ENCODE results near the gene COX17.
"Not testable (repeated sequence)": the region's sequence is repeated elsewhere in the genome, so short reads cannot be mapped to it uniquely, and the experiment has no call there.

The COX17 gene, protein sequence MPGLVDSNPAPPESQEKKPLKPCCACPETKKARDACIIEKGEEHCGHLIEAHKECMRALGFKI

DNA sequence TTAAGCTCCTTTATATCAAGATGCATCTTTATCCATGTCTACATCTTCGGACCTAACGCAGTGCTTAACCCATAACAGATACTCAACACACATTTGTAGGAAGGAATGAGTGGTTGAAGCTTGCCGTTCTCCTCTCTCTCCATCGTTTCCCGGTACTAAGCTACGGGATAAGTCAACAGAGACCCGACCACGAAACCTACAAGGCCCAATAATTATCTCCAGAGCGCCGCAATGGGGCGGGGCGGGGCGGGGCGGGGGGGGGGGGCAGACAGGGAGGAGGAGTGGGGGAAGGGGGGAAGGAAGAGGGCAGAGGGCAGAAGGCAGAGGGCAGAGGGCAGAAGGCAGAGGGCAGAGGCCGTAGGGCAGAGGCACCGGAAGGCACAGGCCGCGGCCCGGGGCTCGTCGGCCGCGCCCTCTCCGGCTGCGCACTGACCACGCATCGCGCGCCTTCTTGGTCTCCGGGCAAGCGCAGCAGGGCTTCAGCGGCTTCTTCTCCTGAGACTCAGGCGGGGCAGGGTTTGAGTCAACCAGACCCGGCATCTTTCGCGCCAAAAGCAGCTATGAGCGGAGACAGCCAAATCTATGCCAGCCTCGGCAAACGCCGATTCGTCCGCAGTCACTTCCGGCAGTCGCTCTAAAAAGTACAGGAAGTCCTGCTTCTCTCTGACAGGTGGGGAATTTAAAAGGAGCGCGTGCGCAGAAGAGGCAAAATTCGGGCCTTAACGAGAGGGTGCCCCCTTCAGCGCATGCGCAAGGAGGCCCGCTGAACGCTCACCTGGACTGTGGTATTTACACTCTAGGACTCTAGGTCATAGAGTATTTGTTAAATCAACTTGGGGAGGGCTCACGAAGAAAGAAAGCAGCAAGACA lies at the start of gene COX17:
COX17 (minus strand) TSS at position 636 of the 870 bp plus-strand sequence; CDS start at position 540, 96 bp downstream.
- peak; percentile 85 to 94 for DNase-seq (ENCODE audit: low read depth in 1 of 2, low spot score in 1 of 2)

DNA sequence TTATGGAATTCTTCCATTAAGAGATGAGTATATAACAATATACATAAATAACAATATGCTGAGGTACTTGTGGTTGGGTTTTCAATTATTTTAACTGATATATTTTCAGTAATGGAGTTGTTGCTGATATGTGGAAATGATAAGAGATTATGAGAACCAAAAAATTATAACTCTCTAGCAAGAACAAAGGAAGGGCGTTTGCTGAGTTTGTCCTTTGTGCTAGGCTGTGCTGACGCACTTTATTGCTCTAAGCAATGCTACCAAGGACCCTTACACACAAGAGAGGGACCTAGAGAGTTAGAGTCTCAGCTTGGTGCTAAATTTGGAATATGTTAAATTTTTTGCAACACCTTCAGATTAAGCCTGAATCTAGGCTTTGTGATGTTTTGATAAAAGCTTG lies 49.7 kb upstream of the COX17 start:
- no peak for DNase-seq (ENCODE audit: low read depth in 1 of 2, low spot score in 1 of 2)

DNA sequence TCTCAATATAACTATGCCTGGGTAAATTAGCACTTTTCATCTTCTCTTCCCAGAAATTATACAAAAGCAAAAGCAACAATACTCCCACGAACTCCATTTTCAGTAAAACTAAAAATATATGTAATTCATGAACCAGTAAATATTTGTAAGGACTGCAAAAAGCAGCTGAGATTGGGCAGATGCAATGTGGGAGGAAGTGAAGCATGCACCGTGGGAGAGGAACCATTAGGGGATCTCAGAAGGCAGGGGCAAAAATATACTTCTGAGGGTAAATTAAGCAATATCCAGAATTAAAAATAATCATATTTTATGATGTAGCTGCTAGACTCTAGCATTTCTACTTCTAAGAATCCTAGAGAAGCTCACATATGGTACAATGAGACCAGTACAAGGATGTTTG lies 45.8 kb upstream of the COX17 start:
- DNase-seq (ENCODE audit: low read depth in 1 of 2, low spot score in 1 of 2) = no peak

DNA sequence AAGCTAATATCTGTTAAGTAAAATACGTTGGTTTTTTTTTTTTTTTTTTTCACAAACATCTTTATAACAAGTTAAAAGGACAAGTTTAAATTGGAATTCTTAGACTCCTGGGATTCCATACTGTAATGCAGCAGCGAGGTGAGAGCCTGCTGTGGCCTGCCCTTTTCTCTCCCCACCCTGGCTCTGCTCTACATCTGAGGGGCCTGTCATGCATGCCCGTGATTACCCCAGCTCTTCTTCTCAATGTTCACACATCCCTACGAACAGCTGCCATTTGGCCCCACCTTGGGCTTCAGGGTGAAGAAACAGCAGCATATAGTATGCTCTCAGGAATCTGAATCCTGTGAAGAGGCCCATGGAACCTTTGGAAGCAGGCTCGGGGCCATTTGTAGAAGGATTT lies 40.3 kb upstream of the COX17 start:
- DNase-seq (ENCODE audit: low read depth in 1 of 2, low spot score in 1 of 2) = no peak

DNA sequence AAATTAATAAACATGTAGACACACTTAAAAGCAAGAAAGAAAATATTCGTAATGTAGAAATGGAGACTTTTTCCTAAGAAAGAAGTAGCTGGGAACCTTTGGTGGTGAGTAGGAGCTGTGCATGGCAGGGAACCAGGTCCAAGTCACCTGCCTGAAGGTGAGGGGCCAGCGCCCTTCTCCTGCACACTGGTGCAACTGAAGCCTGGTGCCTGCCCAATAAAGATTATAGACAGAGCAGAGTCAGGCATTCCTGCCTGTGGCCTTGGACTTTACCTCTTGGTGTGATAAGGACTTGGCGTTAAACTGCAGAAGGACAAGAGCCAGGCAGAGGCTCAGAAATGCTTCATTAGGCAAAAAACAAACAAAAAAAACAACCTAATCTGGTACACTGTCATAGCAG lies 39.8 kb upstream of the COX17 start:
- no peak for DNase-seq (ENCODE audit: low read depth in 1 of 2, low spot score in 1 of 2)

DNA sequence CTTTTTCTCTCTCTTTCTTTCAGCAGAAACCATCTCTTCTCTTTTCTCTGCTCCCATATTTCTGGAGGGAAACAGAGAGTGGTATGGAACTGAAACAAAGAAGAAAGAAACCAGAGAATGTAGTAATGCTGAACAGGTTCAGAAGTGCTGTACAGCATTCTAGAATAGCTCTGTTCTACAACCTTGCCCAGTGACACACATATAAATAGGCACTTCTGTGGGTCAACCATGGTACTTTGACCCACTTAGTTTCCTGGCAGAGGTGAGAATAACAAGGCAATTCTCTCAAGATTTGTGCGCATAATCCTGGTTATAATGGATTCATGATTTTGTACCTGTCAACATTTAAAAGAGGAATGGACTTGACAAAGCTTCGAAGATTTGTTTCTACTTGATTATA lies 37.9 kb upstream of the COX17 start:
- DNase-seq (ENCODE audit: low read depth in 1 of 2, low spot score in 1 of 2) = no peak

DNA sequence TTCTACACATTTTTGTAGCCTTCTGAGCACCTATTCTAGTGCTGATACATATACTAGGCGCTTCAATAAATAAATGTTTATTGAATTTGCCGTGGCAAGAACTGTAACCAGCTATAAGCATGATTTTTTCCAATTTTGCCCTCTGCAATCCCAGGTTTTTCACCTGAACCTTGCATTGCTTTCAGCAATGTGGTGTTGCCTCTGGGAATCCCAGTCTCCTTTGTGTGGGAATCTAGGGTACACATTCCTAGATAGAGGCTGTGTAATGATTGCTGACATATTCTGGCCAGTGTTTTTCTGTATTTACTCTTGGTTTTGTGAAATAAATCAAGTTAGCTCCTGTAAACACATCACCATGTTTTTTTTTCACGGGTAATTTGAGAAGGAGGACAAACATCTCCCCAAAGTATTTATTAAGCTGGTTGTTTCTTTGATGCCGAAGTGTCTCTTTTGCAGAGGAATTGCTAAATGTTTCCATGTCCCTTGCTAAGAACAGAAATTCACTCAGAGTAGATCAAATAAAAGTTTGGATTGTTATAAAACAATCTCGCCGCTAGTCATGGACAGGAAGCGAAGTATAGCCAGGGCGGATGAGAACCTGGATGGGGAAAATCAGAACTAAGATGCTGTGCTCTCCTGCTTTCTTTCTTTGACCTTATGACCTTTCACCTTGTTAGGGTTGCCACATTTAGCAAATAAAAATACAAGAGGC lies 26.8 kb upstream of the COX17 start:
- DNase-seq (ENCODE audit: low read depth in 1 of 2, low spot score in 1 of 2) = no peak

DNA sequence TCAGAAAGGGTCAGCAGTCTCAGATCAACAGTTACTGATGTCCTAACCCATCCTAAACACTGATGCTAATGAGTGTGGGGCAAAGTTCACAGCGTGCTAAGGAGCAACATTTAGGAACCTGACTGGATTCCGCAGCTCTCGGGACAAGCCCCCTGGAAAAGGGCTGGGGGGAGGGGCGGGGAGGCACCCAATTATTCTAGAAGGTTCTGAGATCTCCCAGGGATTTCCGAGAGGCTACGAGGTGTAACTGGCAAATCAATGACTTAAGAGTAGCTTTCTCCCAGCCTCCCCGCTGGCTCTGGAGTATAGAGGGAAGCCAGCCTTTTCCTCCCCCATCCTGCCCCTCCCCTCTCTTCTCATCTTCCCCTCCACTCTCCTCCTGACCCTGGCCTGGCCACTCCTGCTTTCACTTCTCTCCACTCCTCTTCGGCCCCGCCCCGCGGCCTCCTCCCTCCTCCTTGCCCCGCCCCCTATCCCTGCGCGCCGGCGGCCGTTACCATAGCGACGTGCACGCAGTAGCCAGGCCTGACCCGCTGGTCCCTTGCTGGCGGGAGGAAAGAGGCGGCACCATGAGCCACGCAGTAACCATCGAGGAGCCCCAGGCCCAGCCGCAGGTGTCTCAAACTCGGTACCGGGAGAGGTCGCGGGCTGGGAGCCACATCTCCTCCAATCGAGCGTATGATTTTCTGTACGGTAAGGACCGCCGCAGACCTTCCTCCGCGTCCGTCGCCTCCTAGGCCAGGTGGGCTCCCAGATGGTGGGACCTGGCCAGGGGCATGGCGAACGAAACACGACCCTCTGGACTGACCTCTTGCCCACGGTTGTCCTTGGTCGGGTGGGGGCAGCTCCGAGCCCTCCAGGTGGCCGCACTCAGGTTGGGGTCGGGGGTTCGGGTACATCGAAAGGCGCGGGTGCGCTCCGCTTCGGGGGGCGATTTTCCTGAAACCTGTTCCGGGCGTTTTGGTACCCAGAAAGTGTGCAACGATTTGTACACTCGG lies 25.6 kb upstream of the COX17 start, which contains the start of gene CFAP91:
CFAP91 (plus strand) TSS at position 493 of the 998 bp plus-strand sequence; CDS start at position 570, 77 bp downstream.
- peak; percentile 53 to 70 for DNase-seq (ENCODE audit: low read depth in 1 of 2, low spot score in 1 of 2)

DNA sequence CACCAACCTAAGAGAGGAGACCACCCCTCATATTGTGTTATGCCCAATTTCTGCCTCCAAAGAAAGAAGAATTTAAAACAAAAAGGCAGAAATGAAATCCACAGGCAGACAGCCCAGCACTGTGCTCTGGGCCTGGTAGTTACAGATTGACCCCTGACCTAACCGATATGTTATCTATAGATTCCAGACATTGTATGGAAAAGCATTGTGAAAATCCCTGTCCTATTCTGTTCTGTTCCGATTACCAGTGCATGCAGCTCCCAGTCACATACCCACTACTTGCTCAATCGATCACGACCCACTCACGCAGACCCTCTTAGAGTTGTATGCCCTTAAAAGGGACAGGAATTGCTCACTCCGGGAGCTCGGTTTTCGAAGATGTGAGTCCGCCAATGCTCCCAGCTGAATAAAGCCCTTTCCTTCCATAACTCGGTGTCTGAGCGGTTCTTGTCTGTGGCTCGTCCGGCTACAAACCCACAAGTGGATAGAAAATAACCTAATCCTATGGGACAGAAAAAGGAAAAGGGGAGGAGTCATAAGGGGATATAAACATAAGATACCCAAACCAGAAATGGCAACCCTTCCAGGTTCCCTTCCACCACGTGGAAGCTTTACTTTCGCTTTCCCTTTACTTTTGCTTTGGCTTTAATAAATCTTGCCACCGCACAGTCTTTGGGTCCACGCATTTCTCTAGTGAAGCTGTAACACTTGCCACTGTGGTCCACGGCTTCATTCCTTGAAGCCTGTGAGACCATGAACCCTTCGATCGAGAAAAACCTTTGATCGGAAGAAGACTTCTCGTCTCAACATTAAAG lies 23.9 kb upstream of the COX17 start:
- no peak for DNase-seq (ENCODE audit: low read depth in 1 of 2, low spot score in 1 of 2)

DNA sequence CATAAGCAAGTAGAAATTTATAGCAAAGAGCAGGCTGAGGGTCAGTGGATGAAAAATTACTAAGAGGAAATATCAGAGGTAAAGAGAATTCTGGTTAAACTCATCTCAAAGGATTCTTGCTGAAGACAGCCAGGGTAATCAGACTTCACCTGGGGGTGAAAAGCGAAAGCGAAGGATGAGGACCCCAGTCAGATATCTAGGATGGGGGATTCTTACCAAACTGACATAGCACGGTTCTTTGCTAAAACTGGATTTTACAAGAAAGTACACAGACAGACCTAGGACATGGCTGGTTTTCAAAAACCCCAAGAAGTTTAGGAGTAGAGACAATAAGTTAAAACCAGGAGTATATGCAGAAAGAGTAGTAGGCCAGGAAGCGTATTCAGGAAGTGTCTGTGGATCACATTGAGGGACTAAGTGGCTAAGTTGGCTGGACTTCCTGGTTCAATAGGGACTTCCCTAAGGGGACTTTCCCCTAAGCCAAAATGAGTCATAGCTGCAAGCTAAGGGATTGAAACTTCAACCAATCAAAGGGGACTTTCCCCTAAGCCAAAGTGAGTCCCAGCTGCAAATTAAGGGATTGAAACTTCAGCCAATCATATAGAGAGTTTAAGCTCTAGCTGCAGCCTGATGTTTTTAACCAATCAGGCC lies 23.2 kb upstream of the COX17 start:
- DNase-seq (ENCODE audit: low read depth in 1 of 2, low spot score in 1 of 2) = peak in 1 of 2 donors; percentile 49

DNA sequence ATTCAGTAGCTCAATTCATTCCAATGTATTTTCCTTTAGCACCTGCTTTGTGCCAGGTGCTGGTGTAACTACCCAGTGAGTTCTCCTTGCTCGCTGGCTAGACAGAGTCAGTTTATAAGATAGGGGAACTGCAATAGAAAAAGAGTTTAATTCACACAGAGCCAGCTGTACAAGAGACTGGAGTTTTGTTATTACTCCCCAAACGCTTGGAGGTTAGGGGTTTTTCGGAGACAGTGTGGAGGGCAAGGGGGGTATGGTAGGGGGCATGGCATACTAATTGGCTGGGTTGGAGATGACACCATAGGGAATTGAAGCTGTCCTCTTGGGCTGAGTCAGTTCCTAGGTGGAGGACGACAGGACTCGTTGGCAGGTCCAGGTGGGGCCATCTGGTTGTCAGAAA lies 20.2 kb upstream of the COX17 start:
- DNase-seq (ENCODE audit: low read depth in 1 of 2, low spot score in 1 of 2) = no peak

DNA sequence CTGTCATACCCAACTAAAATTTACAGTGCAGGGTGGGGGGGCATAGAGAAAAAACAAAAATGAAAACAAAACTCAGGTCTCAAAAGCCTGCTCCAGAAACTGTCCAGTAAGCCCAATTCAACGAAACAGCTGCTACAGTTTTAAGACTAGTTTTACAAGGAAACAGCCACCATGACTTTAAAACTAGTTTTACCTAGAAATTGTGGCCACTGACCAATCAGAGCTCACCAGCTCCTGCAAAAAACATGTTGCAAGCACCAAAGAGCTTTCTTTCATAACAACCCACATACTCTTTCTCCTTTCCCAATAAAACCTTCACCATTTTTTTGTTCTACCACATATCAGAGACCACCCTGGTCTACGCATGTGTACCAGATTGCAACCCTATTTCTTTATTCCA lies 18.3 kb upstream of the COX17 start:
- DNase-seq (ENCODE audit: low read depth in 1 of 2, low spot score in 1 of 2) = no peak

DNA sequence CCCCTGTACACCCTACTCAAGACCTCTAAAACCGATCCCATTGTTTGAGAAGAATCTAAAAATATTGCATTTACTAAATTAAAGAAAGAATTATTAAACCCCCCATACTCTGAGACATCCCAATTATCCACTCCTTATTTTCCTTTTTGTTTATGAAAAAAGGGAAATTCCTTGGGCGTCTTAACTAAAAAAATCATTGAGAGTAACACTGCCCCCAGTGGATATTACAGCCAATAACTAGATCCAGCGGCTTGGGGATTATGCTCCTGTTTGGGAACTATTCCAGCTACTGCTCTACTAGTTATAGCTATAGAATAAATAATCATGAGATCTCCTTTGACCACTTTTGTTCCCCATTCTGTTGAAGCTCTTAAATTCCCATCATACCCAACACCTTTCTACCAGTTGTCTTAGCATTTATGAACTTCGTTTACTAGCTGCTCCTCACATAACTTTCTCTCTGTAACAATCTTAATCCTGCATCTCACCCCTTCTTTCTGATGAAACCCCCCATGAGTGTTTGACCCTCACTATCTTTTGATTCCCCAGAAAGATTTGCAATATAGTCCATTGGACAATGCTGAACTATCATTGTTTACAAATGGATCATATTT lies 12.9 kb upstream of the COX17 start:
- no peak for DNase-seq (ENCODE audit: low read depth in 1 of 2, low spot score in 1 of 2)

DNA sequence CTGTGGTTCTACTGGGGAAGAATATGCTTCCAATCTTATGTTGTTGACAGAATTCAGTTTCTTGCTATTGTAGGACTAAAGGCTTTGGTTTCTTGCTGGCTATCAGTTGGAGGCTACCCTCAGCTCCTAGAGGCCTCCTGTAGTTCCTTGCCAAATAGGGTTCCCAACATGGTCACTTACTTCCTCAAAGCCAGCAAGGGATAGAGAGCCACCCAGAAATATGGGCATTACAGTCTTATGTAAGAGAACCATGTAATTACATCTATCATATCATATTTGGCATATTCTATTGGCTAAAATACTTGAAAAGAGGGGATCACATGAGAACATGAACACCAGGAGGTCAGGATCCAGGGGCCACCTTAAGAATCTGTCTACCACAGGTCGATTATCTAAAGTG lies 6.2 kb upstream of the COX17 start:
- no peak for DNase-seq (ENCODE audit: low read depth in 1 of 2, low spot score in 1 of 2)

DNA sequence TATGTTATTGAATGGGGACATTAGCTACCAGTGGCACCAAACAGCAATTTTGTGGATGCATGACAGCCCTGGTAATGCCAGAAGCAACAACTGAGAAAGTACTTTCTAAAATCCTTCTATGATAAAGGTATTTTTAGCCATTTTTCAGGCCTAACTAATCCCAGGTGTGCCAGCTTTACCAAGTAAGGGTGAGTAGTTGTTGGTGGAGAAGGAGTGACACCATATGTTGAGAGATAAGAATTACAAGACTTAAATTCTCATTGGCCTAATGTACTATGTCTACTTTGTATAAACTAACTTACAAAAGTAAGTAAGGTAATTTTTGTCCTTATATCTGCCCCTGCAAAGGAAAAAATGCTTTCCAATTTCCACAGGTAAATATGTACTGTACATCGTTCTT lies 4.1 kb upstream of the COX17 start:
- no peak for DNase-seq (ENCODE audit: low read depth in 1 of 2, low spot score in 1 of 2)

DNA sequence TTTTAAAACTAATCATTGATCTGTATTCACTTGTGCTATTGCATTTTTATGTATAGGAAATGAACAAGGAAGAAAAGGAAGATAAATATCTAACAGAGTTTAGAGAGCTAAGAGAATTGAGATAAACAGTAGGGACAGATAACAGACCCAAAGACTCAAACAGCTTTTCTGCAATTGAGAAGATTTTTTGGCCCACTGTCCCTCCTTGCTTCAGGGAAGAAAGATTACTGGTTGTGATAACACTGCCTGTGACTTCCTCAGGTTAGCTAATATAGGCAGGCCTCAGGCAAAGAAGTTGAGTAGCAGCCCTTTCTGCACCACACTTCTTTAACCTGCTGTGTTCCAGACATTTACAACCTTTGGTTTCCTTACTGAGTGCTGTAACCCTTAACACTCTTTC lies 2.7 kb upstream of the COX17 start:
- DNase-seq (ENCODE audit: low read depth in 1 of 2, low spot score in 1 of 2) = no peak

DNA sequence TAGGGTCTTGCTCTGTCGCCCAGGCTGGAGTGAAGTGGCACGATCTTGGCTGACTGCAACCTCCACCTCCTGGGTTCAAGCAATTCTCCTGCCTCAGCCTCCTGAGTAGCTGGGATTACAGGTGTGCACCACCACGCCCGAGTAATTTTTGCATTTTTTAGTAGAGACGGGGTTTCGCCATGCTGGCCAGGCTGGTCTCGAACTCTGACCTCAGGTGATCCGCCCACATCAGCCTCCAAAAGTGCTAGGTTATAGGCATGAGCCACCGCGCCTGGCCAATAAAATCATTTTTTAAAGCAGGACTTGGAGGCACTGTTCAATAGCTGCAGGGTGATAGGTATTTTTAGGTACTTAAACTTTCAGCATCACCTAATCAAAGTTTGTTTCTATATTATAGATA lies 1.0 kb upstream of the COX17 start:
- not testable (repeated sequence) for DNase-seq (ENCODE audit: low read depth in 1 of 2, low spot score in 1 of 2)

DNA sequence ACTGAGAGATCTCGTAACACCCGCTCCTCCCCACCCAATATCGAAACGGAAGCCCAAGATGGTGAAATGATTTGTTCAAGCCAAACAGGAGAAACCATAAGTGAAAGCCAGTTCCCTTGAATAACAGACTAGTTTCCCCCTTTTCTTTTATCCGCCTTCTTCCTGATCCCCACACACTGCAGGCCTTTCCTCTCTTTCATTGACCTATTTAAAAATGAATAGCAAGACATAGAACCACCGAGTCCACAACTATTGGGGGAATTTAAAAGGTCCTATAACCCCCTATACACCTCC lies 382 bp upstream of the COX17 start:
- no peak for DNase-seq (ENCODE audit: low read depth in 1 of 2, low spot score in 1 of 2)

DNA sequence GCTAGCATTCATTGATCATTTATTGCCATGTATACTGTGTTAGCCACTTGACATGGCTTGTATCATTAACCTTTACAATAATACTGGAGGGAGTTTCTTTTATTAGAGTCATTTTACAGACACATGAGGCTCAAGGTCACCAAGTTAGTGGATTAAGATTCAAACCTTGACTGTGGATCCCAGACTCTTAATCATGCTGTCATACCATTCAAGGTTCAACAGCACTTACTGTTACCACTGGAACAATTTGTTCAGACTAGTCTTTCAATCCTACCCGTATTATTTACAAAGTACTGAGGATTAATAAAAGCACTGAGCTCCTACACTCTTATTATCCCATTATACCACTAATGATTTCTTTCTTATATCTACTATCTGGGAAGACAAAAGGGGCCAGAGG lies 1.2 kb downstream of the COX17 start:
- DNase-seq (ENCODE audit: low read depth in 1 of 2, low spot score in 1 of 2) = no peak

Measured in activated CD4-positive, alpha-beta T cell treated with anti-CD3 and anti-CD28 coated beads, Interleukin-2, amount 50 U/mL, for 24 hours (primary cell).